Astrocyte (in vitro differentiated cells and primary cell): ENCODE data around the gene THRAP3. TPM values are rescaled to one million over a fixed set of nuclear protein-coding genes. Genes with fewer than 3 reads are reported as not detected.

Experiments used
- DNase-seq: peaks from one replicate; pipeline ENCODE4 v3.0.0-alpha.2; 2010; ENCODE audit warnings: low read depth
- FAIRE-seq: peaks from 2 replicates; lab custom pipeline; 2011; peaks lifted over from hg19 to GRCh38; lab: Jason Lieb, UNC
- H2AFZ ChIP-seq: 2 replicates; pipeline ENCODE4 v1.6.0; 2012; ENCODE audit warnings: low read depth, low read length, inconsistent platforms
- H3K27ac ChIP-seq: 2 replicates; pipeline ENCODE4 v1.5.1; 2011; ENCODE audit warnings: low read depth, low read length, inconsistent platforms
- H3K27me3 ChIP-seq: 2 replicates; pipeline ENCODE4 v1.6.0; 2011; ENCODE audit warnings: low read length, inconsistent platforms; ENCODE audit not compliant: insufficient read depth
- H3K36me3 ChIP-seq: 2 replicates; pipeline ENCODE4 v1.5.1; 2011; ENCODE audit warnings: low read length, inconsistent platforms; ENCODE audit not compliant: insufficient read depth
- H3K4me1 ChIP-seq: 2 replicates; pipeline ENCODE4 v1.5.1; 2011; ENCODE audit warnings: low read length, inconsistent platforms; ENCODE audit not compliant: insufficient read depth
- H3K4me2 ChIP-seq: 2 replicates; pipeline ENCODE4 v1.6.0; 2012; ENCODE audit warnings: low read length, inconsistent platforms
- H3K4me3 ChIP-seq: 2 replicates; pipeline ENCODE4 v1.5.1; 2011; ENCODE audit warnings: low read depth, mild to moderate bottlenecking, low read length, inconsistent platforms; ENCODE audit not compliant: insufficient read depth
- H3K79me2 ChIP-seq: 2 replicates; pipeline ENCODE4 v1.6.0; 2012; ENCODE audit warnings: mild to moderate bottlenecking, low read length, inconsistent platforms; ENCODE audit not compliant: insufficient read depth
- H3K9ac ChIP-seq: 2 replicates; pipeline ENCODE4 v1.6.0; 2012; ENCODE audit warnings: mild to moderate bottlenecking, low read length, inconsistent platforms
- H3K9me3 ChIP-seq: 2 replicates; pipeline ENCODE4 v1.5.1; 2012; ENCODE audit warnings: low read depth, mild to moderate bottlenecking, low read length, inconsistent platforms; ENCODE audit not compliant: insufficient read depth
- H4K20me1 ChIP-seq: 2 replicates; pipeline ENCODE4 v1.6.0; 2012; ENCODE audit warnings: low read length, inconsistent platforms; ENCODE audit not compliant: insufficient read depth
- H3K27ac Mint-ChIP-seq: one replicate; pipeline ENCODE4 v1.8.0; 2021; ENCODE audit warnings: mild to moderate bottlenecking, mixed read lengths; ENCODE audit not compliant: unreplicated experiment
- H3K27me3 Mint-ChIP-seq: one replicate; pipeline ENCODE4 v1.8.0; 2021; ENCODE audit warnings: low read depth, mixed read lengths; ENCODE audit not compliant: unreplicated experiment
- H3K36me3 Mint-ChIP-seq: one replicate; pipeline ENCODE4 v1.8.0; 2021; ENCODE audit warnings: low read depth, mixed read lengths; ENCODE audit not compliant: unreplicated experiment
- H3K4me1 Mint-ChIP-seq: one replicate; pipeline ENCODE4 v1.8.0; 2021; ENCODE audit warnings: low read depth, mixed read lengths; ENCODE audit not compliant: unreplicated experiment
- H3K4me3 Mint-ChIP-seq: one replicate; pipeline ENCODE4 v1.8.0; 2021; ENCODE audit warnings: mild to moderate bottlenecking, moderate library complexity, mixed read lengths; ENCODE audit not compliant: unreplicated experiment
- H3K9me3 Mint-ChIP-seq: one replicate; pipeline ENCODE4 v1.8.0; 2021; ENCODE audit warnings: mild to moderate bottlenecking, mixed read lengths; ENCODE audit not compliant: unreplicated experiment
- CTCF ChIP-seq: IDR thresholded peaks from 2 replicates; pipeline ENCODE4 v1.5.1; 2011; ENCODE audit warnings: low read depth, mild to moderate bottlenecking, inconsistent platforms, low read length, moderate library complexity; ENCODE audit not compliant: insufficient read depth
- EZH2 ChIP-seq: IDR thresholded peaks from 2 replicates; pipeline ENCODE4 v1.6.1; 2012; ENCODE audit warnings: mild to moderate bottlenecking, low read length, inconsistent platforms; ENCODE audit not compliant: insufficient read depth
- total RNA-seq: library from RNA; stranded (reverse); gene quantifications from 2 replicates; pipeline ENCODE4 v1.2.1, GENCODE V29; 2021

THRAP3 gene
- total RNA-seq, 1 donor from 2014 or later = 109 TPM

GRCh38 chr1:36339215-36339614 is 115.0 kb downstream of the THRAP3 start:
- Histone ChIP-seq H3K36me3 (no peaks in the 10 kb centered on the region), H3K79me2 (no peaks in the 10 kb centered on the region), H2AFZ (no peak overlapping the region), H3K9me3 (no peaks in the 10 kb centered on the region), H4K20me1 (no peaks in the 10 kb centered on the region), H3K4me2 (no peak overlapping the region), H3K27ac (no peak overlapping the region), H3K27me3 (no peaks in the 10 kb centered on the region), H3K4me1 (peaks cover 12% of the 10 kb centered on the region), H3K4me3 (no peak overlapping the region), H3K9ac (no peak overlapping the region)
- peaks cover 8% of the 10 kb centered on the region for H3K4me1 Mint-ChIP-seq
- H3K27ac Mint-ChIP-seq = no peak overlapping the region
- H3K9me3 Mint-ChIP-seq = no peaks in the 10 kb centered on the region
- FAIRE-seq = no peak
- H3K4me3 Mint-ChIP-seq = no peak overlapping the region
- H3K36me3 Mint-ChIP-seq = peaks cover 15% of the 10 kb centered on the region
- H3K27me3 Mint-ChIP-seq = peaks cover 3% of the 10 kb centered on the region
- TF ChIP-seq EZH2 (no peak), CTCF (no peak)
- DNase-seq = no peak

- H2AFZ ChIP-seq = no peak overlapping the region
- no peak overlapping the region for H3K9ac ChIP-seq
- no peak overlapping the region for H3K27ac ChIP-seq
- no peaks in the 10 kb centered on the region for H3K27me3 ChIP-seq
- DNase-seq (no peak), FAIRE-seq (no peak)
- Mint-ChIP-seq H3K4me1 (peaks cover 8% of the 10 kb centered on the region), H3K9me3 (no peaks in the 10 kb centered on the region), H3K36me3 (peaks cover 16% of the 10 kb centered on the region), H3K4me3 (no peak overlapping the region), H3K27me3 (peaks cover 3% of the 10 kb centered on the region), H3K27ac (no peak overlapping the region)
- H3K4me1 ChIP-seq = peaks cover 12% of the 10 kb centered on the region
- no peak overlapping the region for H3K4me2 ChIP-seq
- no peaks in the 10 kb centered on the region for H3K36me3 ChIP-seq
- no peaks in the 10 kb centered on the region for H3K9me3 ChIP-seq
- no peaks in the 10 kb centered on the region for H3K79me2 ChIP-seq
- no peak overlapping the region for H3K4me3 ChIP-seq
- H4K20me1 ChIP-seq = no peaks in the 10 kb centered on the region
- TF ChIP-seq CTCF (no peak), EZH2 (no peak)
Measured at GRCh38 chr1:36339615-36340014, 115.4 kb downstream of the THRAP3 start.

GRCh38 chr1:36341626-36342320 is 117.5 kb downstream of the THRAP3 start:
- TF ChIP-seq CTCF = no peak
- no peak for TF ChIP-seq EZH2
- Mint-ChIP-seq H3K4me1 (peaks cover 7% of the 10 kb centered on the region), H3K27ac (no peak overlapping the region), H3K36me3 (peaks cover 19% of the 10 kb centered on the region), H3K4me3 (no peak overlapping the region), H3K9me3 (no peaks in the 10 kb centered on the region), H3K27me3 (peaks cover 2% of the 10 kb centered on the region)
- no peak overlapping the region for H3K4me3 ChIP-seq
- no peaks in the 10 kb centered on the region for H3K27me3 ChIP-seq
- H3K36me3 ChIP-seq = peaks cover 9% of the 10 kb centered on the region
- H3K4me1 ChIP-seq = peaks cover 12% of the 10 kb centered on the region
- H3K4me2 ChIP-seq = no peak overlapping the region
- no peak overlapping the region for H2AFZ ChIP-seq
- no peaks in the 10 kb centered on the region for H3K79me2 ChIP-seq
- no peak for FAIRE-seq
- no peak overlapping the region for H3K27ac ChIP-seq
- H4K20me1 ChIP-seq = no peaks in the 10 kb centered on the region
- DNase-seq = no peak
- no peak overlapping the region for H3K9ac ChIP-seq
- H3K9me3 ChIP-seq = no peaks in the 10 kb centered on the region
